PC-9 (cell line): Measurements from ENCODE around the gene FNDC11. TPM values are rescaled to one million over a fixed set of nuclear protein-coding genes. Genes with fewer than 3 reads are reported as not detected.

Experiments
- BruUV-seq: library from RNA; stranded (reverse); fragments of 400-500 nt; replicated peaks from 2 replicates; lab custom pipeline; 2021; lab: Mats Ljungman, UMichigan
- CTCF ChIA-PET: fragments of 300-600 bp; sonication (Branson Sonifier 250); formaldehyde crosslinking; loops from one replicate; lab custom pipeline; 2022; ENCODE audit warnings: antibody characterized with exemption; lab: Charles Lee
- POLR2A ChIA-PET: fragments of 300-600 bp; sonication (Branson Sonifier 250); formaldehyde crosslinking; loops from one replicate; lab custom pipeline; 2022; ENCODE audit warnings: antibody characterized with exemption; ENCODE audit not compliant: unreplicated experiment; lab: Charles Lee
- DNase-seq, 2 experiments: peaks; one replicate each; pipeline versions ENCODE4 v3.0.0 to v3.0.0-alpha.2; 2015 to 2022; ENCODE audit warnings: mixed read lengths in 1 of 2
- H2AFZ ChIP-seq: fragments of 200-600 bp; sonication (generic); 2 replicates; pipeline ENCODE4 v1.8.1; 2017; ENCODE audit warnings: antibody characterized with exemption
- H3F3A ChIP-seq: fragments of 200-600 bp; sonication (generic); 2 replicates; pipeline ENCODE4 v1.8.1; 2017; ENCODE audit warnings: antibody characterized with exemption, mild to moderate bottlenecking, low read depth; ENCODE audit not compliant: insufficient read depth
- H3K27ac ChIP-seq: fragments of 200-600 bp; sonication (generic); 2 replicates; pipeline ENCODE4 v1.6.1; 2016; ENCODE audit warnings: mixed run types
- H3K27me3 ChIP-seq: fragments of 200-600 bp; sonication (generic); 2 replicates; pipeline ENCODE4 v1.6.1; 2016; ENCODE audit warnings: low read depth, mixed run types; ENCODE audit not compliant: insufficient read depth
- H3K36me3 ChIP-seq: fragments of 200-600 bp; sonication (generic); 2 replicates; pipeline ENCODE4 v1.6.1; 2016; ENCODE audit warnings: low read depth, mixed run types
- H3K4me1 ChIP-seq: fragments of 200-600 bp; sonication (generic); replicated peaks from 2 replicates; pipeline ENCODE4 v1.6.1; 2016; ENCODE audit warnings: mixed run types; ENCODE audit not compliant: insufficient read depth
- H3K4me2 ChIP-seq: fragments of 200-600 bp; sonication (generic); 2 replicates; pipeline ENCODE4 v1.6.1; 2017; ENCODE audit warnings: mixed run types
- H3K4me3 ChIP-seq: fragments of 200-600 bp; sonication (generic); 2 replicates; pipeline ENCODE4 v1.6.1; 2016; ENCODE audit warnings: mixed run types
- H3K79me2 ChIP-seq: fragments of 200-600 bp; sonication (generic); 2 replicates; pipeline ENCODE4 v1.6.1; 2017; ENCODE audit warnings: low read depth, mixed run types
- H3K9me2 ChIP-seq: fragments of 200-600 bp; sonication (generic); 2 replicates; pipeline ENCODE4 v1.8.1; 2017; ENCODE audit warnings: mild to moderate bottlenecking; ENCODE audit not compliant: insufficient read depth
- H3K9me3 ChIP-seq: fragments of 200-600 bp; sonication (generic); 2 replicates; pipeline ENCODE4 v1.8.1; 2016; ENCODE audit warnings: low read depth; ENCODE audit not compliant: insufficient read depth
- H4K20me1 ChIP-seq: fragments of 200-600 bp; sonication (generic); 2 replicates; pipeline ENCODE4 v1.8.1; 2017; ENCODE audit not compliant: insufficient read depth
- CTCF ChIP-seq: fragments of 200-600 bp; sonication (generic); conservative IDR thresholded peaks from 2 replicates; pipeline ENCODE4 v1.6.1; 2017; ENCODE audit warnings: mixed run types, antibody characterized with exemption, mild to moderate bottlenecking, moderate library complexity
- EZH2 ChIP-seq: fragments of 200-600 bp; sonication (generic); IDR thresholded peaks from 2 replicates; pipeline ENCODE4 v1.8.0; 2017; ENCODE audit warnings: antibody characterized with exemption, low read depth
- intact Hi-C: fragments of 100-400 bp; cut with micrococcal nuclease; formaldehyde crosslinking; loops from one replicate; pipeline ENCODE4 v1.10.0; 2022; ENCODE audit not compliant: unreplicated experiment
- total RNA-seq: library from RNA; stranded (reverse); gene quantifications from 2 replicates; pipeline ENCODE4 v1.2.3, GENCODE V29; 2021

Gene FNDC11
- total RNA-seq, 1 experiment from 2014 or later, result 7.7 TPM

DNA sequence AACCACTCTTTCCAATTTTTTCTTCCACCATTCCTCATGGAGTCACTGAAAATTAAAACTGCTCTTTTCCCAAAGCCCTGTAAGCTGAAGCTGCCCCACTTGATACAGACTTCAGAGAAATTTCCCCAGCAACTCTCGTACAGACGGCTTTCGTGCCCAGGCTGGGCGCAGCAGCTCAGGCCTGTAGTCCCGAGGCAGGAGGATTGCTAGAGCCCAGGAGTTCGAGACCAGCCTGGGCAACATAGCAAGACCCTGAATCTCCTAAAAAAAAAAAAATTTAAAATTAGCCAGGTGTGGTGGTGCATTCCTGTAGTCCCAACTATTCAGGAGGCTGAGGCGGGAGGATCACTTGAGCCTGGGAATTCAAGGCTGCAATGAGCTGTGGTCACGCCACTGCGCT is 26.8 kb upstream of the FNDC11 start:
- Histone ChIP-seq H4K20me1 (no peaks in the 10 kb centered on the region; the same call in 1 of the 2 replicates), H3K27me3 (no peaks in the 10 kb centered on the region), H3K36me3 (peaks cover 16% of the 10 kb centered on the region), H3K79me2 (no peaks in the 10 kb centered on the region), H2AFZ (no peak overlapping the region), H3K4me1 (no peaks in the 10 kb centered on the region), H3F3A (peaks cover 56% of the 10 kb centered on the region; the same call in 1 of the 2 replicates), H3K27ac (no peak overlapping the region), H3K9me3 (peaks cover 11% of the 10 kb centered on the region), H3K9me2 (no peaks in the 10 kb centered on the region), H3K4me3 (no peak overlapping the region), H3K4me2 (no peak overlapping the region)
- POLR2A ChIA-PET, result interaction anchor here (0.7 kb wide), 1 partner anchor 145 kb away, joined by 4 read pairs; no protein-coding TSS in a partner anchor
- CTCF ChIA-PET, result no interaction called here
- no peak for DNase-seq
- BruUV-seq, result no TSS peak
- intact Hi-C loops, result no loop called here
- TF ChIP-seq EZH2 (no peak), CTCF (no peak)

- Histone ChIP-seq H3K9me3 (no peaks in the 10 kb centered on the region), H3K36me3 (no peaks in the 10 kb centered on the region), H3K79me2 (no peaks in the 10 kb centered on the region), H3K27ac (no peak overlapping the region), H3K27me3 (no peaks in the 10 kb centered on the region), H3K4me2 (no peak overlapping the region), H3K4me1 (peaks cover 10% of the 10 kb centered on the region), H3K9me2 (no peaks in the 10 kb centered on the region), H2AFZ (no peak overlapping the region), H4K20me1 (no peaks in the 10 kb centered on the region; the same call in 1 of the 2 replicates), H3K4me3 (no peak overlapping the region), H3F3A (peaks cover 57% of the 10 kb centered on the region; the same call in 1 of the 2 replicates)
- no peak for DNase-seq
- CTCF ChIA-PET, result interaction anchor here (0.6 kb wide), 1 partner anchor 430 kb away, joined by 3 read pairs; no protein-coding TSS in a partner anchor
- POLR2A ChIA-PET, result no interaction called here
- BruUV-seq, result no TSS peak
- TF ChIP-seq EZH2 (no peak), CTCF (no peak)
- intact Hi-C loops, result no loop called here
Observed at GRCh38 chr20:63529180-63529860, 24.6 kb upstream of the FNDC11 start.

DNA sequence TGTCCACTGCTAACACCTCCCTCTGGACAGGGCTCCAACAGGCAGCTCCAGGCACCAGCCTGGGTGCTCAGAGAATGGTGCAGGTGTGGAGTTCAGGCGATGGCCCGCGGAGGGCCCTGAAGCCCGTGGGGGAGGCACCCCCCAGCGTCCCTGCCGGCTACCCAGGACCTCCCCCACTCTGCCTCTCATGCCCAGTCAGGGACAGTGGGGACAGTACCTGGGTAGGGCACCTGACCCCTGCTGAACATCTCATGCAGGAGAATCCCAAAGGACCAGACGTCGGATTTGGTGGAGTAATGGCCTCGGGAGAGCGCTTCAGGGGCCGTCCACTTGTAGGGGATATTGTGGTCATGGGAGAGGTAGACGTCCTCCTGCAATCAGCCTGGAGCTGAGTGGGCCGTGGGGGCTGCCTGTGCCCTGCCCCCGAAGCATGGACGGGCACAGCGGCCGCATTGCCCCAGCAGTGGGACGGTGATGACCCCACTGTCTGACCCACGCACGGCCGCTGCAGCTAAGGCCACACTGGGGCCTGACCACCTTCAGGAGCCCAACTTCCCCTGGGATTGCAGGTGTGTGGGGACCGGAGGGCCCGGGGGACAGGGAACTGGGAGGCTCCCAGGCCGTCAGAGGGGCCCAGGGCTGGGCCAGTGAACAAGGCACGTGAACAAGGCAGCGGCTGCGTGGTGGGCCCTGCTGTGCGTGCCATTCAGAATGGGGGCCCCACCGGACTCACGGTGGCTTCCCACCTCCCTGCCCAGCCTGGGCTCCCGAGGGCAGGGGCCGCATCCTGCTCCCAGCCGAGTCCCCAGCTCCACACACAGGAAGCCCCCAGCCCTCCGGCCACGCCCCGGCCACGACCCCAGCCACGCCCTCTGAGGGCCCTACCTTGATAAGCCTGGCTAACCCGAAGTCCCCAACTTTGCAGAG is 23.8 kb upstream of the FNDC11 start:
- no peaks in the 10 kb centered on the region for H3K79me2 ChIP-seq
- intact Hi-C loops, result no loop called here
- POLR2A ChIA-PET, result no interaction called here
- no peak overlapping the region for H2AFZ ChIP-seq
- H3F3A ChIP-seq, result peaks cover 57% of the 10 kb centered on the region; the same call in 1 of the 2 replicates
- no peak overlapping the region for H3K4me2 ChIP-seq
- H3K27me3 ChIP-seq, result no peaks in the 10 kb centered on the region
- H3K9me2 ChIP-seq, result no peaks in the 10 kb centered on the region
- no peak overlapping the region for H3K4me3 ChIP-seq
- H4K20me1 ChIP-seq, result no peaks in the 10 kb centered on the region
- H3K4me1 ChIP-seq, result peaks cover 18% of the 10 kb centered on the region
- H3K9me3 ChIP-seq, result no peaks in the 10 kb centered on the region
- CTCF ChIA-PET, result no interaction called here
- no peak for DNase-seq
- no TSS peak for BruUV-seq
- H3K27ac ChIP-seq, result no peak overlapping the region
- H3K36me3 ChIP-seq, result no peaks in the 10 kb centered on the region
- TF ChIP-seq EZH2, result no peak
- no peak for TF ChIP-seq CTCF
